Measurements from ENCODE around the gene C16orf78. TPM values are rescaled to one million over a fixed set of nuclear protein-coding genes. Genes with fewer than 3 reads are reported as not detected.

The C16orf78 gene
- polyA plus RNA-seq, 1 donor (not counting 4 experiments of a cell fraction or from before 2014, with no cell fraction given): not detected

GRCh38 chr16:49409121-49409520 lies 35.5 kb downstream of the C16orf78 start:
- dilution Hi-C loops (cut with MboI; ENCODE audit: extremely low pct_ligation_motif_present, low sequenced_read_pairs): no loop called here
- H2AFZ ChIP-seq (ENCODE audit: control insufficient read depth, low read length): no peak overlapping the region
- TF ChIP-seq EZH2 (IDR thresholded peaks at IDR 0.05; ENCODE audit: low read length): no peak
- TF ChIP-seq CTCF (optimal IDR thresholded peaks at IDR 0.05 in 1 of 3, IDR thresholded peaks at IDR 0.05 in 1 of 3, conservative IDR thresholded peaks at IDR 0.05 in 1 of 3; ENCODE audit: extremely low read depth in 1 of 3, insufficient read depth in 2 of 3, low read length in 3 of 3): no peak
- H4K20me1 ChIP-seq (ENCODE audit: control insufficient read depth, extremely low read depth, insufficient read depth, low read length): no peaks in the 10 kb centered on the region
- no peak overlapping the region for H3K27ac ChIP-seq (ENCODE audit: control insufficient read depth, insufficient read depth, low read length)
- H3K36me3 ChIP-seq (ENCODE audit: control insufficient read depth in 2 of 2, extremely low read depth in 1 of 2, insufficient read depth in 2 of 2, low read length in 2 of 2): no peaks in the 10 kb centered on the region
- no peaks in the 10 kb centered on the region for H3K4me1 ChIP-seq (ENCODE audit: control insufficient read depth, extremely low read depth, insufficient read depth, low read length)
- FAIRE-seq: no peak
- H3K4me2 ChIP-seq (ENCODE audit: control insufficient read depth, extremely low read depth, insufficient read depth, low read depth, low read length): no peak overlapping the region
- H3K9me1 ChIP-seq (ENCODE audit: control insufficient read depth, extremely low read depth, insufficient read depth, low read length): no peaks in the 10 kb centered on the region
- H3K9ac ChIP-seq (ENCODE audit: control insufficient read depth, extremely low read depth, insufficient read depth, low read length): no peak overlapping the region
- DNase-seq (ENCODE audit: low read depth, low spot score): no peak
- no peaks in the 10 kb centered on the region for H3K79me2 ChIP-seq (ENCODE audit: control insufficient read depth, insufficient read depth, low read length)
- H3K4me3 ChIP-seq (ENCODE audit: control insufficient read depth in 2 of 3, extremely low read depth in 1 of 3, insufficient read depth in 2 of 3, low read depth in 1 of 3, low read length in 3 of 3): no peak overlapping the region
- no peaks in the 10 kb centered on the region for H3K9me3 ChIP-seq (ENCODE audit: control insufficient read depth, low read depth, low read length)
- no peaks in the 10 kb centered on the region for H3K27me3 ChIP-seq (ENCODE audit: control insufficient read depth, extremely low read depth, insufficient read depth, low read length)

- no peak overlapping the region for H3K4me3 ChIP-seq (ENCODE audit: control insufficient read depth in 2 of 3, extremely low read depth in 1 of 3, insufficient read depth in 2 of 3, low read depth in 1 of 3, low read length in 3 of 3)
- H3K4me2 ChIP-seq (ENCODE audit: control insufficient read depth, extremely low read depth, insufficient read depth, low read depth, low read length): no peak overlapping the region
- FAIRE-seq: no peak
- no peaks in the 10 kb centered on the region for H4K20me1 ChIP-seq (ENCODE audit: control insufficient read depth, extremely low read depth, insufficient read depth, low read length)
- TF ChIP-seq CTCF (optimal IDR thresholded peaks at IDR 0.05 in 1 of 3, IDR thresholded peaks at IDR 0.05 in 1 of 3, conservative IDR thresholded peaks at IDR 0.05 in 1 of 3; ENCODE audit: extremely low read depth in 1 of 3, insufficient read depth in 2 of 3, low read length in 3 of 3): no peak
- TF ChIP-seq EZH2 (IDR thresholded peaks at IDR 0.05; ENCODE audit: low read length): no peak
- dilution Hi-C loops (cut with MboI; ENCODE audit: extremely low pct_ligation_motif_present, low sequenced_read_pairs): no loop called here
- no peaks in the 10 kb centered on the region for H3K27me3 ChIP-seq (ENCODE audit: control insufficient read depth, extremely low read depth, insufficient read depth, low read length)
- no peak overlapping the region for H3K27ac ChIP-seq (ENCODE audit: control insufficient read depth, insufficient read depth, low read length)
- no peaks in the 10 kb centered on the region for H3K9me3 ChIP-seq (ENCODE audit: control insufficient read depth, low read depth, low read length)
- no peaks in the 10 kb centered on the region for H3K79me2 ChIP-seq (ENCODE audit: control insufficient read depth, insufficient read depth, low read length)
- no peaks in the 10 kb centered on the region for H3K9me1 ChIP-seq (ENCODE audit: control insufficient read depth, extremely low read depth, insufficient read depth, low read length)
- no peaks in the 10 kb centered on the region for H3K36me3 ChIP-seq (ENCODE audit: control insufficient read depth in 2 of 2, extremely low read depth in 1 of 2, insufficient read depth in 2 of 2, low read length in 2 of 2)
- no peak overlapping the region for H2AFZ ChIP-seq (ENCODE audit: control insufficient read depth, low read length)
- DNase-seq (ENCODE audit: low read depth, low spot score): no peak
- no peaks in the 10 kb centered on the region for H3K4me1 ChIP-seq (ENCODE audit: control insufficient read depth, extremely low read depth, insufficient read depth, low read length)
- no peak overlapping the region for H3K9ac ChIP-seq (ENCODE audit: control insufficient read depth, extremely low read depth, insufficient read depth, low read length)
Observed at GRCh38 chr16:49410226-49410625, 36.6 kb downstream of the C16orf78 start.

Measured in keratinocyte (primary cell).